IPS DF 4.7 (cell line): ENCODE measurements around the gene DNAJA2.
A peak's percentile ranks its signal among the peaks of the same experiment; 100 is the strongest.
"Not testable (repeated sequence)": the region's sequence is repeated elsewhere in the genome, so short reads cannot be mapped to it uniquely, and the experiment has no call there.

Experiments
- DNase-seq: peaks from one replicate; pipeline ENCODE4 v3.0.0-alpha.2; 2013; ENCODE audit warnings: low spot score; ENCODE audit errors: extremely low read depth

The DNAJA2 gene

GRCh38 chr16:46973207-46973995, at the start of gene DNAJA2:
TSS of gene DNAJA2 (minus strand) at chr16:46973674. CDS start at chr16:46973572, 102 bp downstream.
- peak; percentile 53 for DNase-seq

- DNase-seq: no peak
These were observed 46.1 kb upstream of the DNAJA2 start for GRCh38 chr16:47019568-47019967.

GRCh38 chr16:47018223-47018891, 44.9 kb upstream of the DNAJA2 start:
- DNase-seq: no peak

- DNase-seq: no peak
These were observed 44.2 kb upstream of the DNAJA2 start for GRCh38 chr16:47017636-47018035.

GRCh38 chr16:47016700-47017133, 43.2 kb upstream of the DNAJA2 start:
- DNase-seq: no peak

GRCh38 chr16:47013910-47014309, 40.4 kb upstream of the DNAJA2 start:
- DNase-seq: no peak

GRCh38 chr16:47013172-47013571, 39.7 kb upstream of the DNAJA2 start:
- DNase-seq: no peak

- not testable (repeated sequence) for DNase-seq
These were observed 37.3 kb upstream of the DNAJA2 start for GRCh38 chr16:47010812-47011211.

GRCh38 chr16:47008612-47009011, 35.1 kb upstream of the DNAJA2 start:
- DNase-seq: no peak

GRCh38 chr16:47008174-47008573, 34.7 kb upstream of the DNAJA2 start:
- no peak for DNase-seq

- no peak for DNase-seq
These were observed 31.2 kb upstream of the DNAJA2 start for GRCh38 chr16:47004652-47005051.

GRCh38 chr16:47000066-47000465, 26.6 kb upstream of the DNAJA2 start:
- not testable (repeated sequence) for DNase-seq

- DNase-seq: no peak
These were observed 24.4 kb upstream of the DNAJA2 start for GRCh38 chr16:46997844-46998243.

- DNase-seq: no peak
These were observed 23.5 kb upstream of the DNAJA2 start for GRCh38 chr16:46996952-46997458.

GRCh38 chr16:46996391-46996790, 22.9 kb upstream of the DNAJA2 start:
- DNase-seq: no peak

- DNase-seq: no peak
These were observed 18.5 kb upstream of the DNAJA2 start for GRCh38 chr16:46991729-46992704.

- no peak for DNase-seq
These were observed 13.4 kb upstream of the DNAJA2 start for GRCh38 chr16:46986896-46987295.

GRCh38 chr16:46986438-46986837, 13.0 kb upstream of the DNAJA2 start:
- no peak for DNase-seq

GRCh38 chr16:46982335-46982734, 8.9 kb upstream of the DNAJA2 start:
- DNase-seq: no peak

- DNase-seq: no peak
These were observed 7.5 kb upstream of the DNAJA2 start for GRCh38 chr16:46980926-46981325.

- DNase-seq: no peak
These were observed 3.1 kb upstream of the DNAJA2 start for GRCh38 chr16:46976550-46976949.
